ENCODE results near the gene KCTD20. TPM values are rescaled to one million over a fixed set of nuclear protein-coding genes. Genes with fewer than 3 reads are reported as not detected.
"Not testable (repeated sequence)": the region's sequence is repeated elsewhere in the genome, so short reads cannot be mapped to it uniquely, and the experiment has no call there.

Gene KCTD20
- total RNA-seq, 1 experiment from 2014 or later: 41.0 TPM

DNA sequence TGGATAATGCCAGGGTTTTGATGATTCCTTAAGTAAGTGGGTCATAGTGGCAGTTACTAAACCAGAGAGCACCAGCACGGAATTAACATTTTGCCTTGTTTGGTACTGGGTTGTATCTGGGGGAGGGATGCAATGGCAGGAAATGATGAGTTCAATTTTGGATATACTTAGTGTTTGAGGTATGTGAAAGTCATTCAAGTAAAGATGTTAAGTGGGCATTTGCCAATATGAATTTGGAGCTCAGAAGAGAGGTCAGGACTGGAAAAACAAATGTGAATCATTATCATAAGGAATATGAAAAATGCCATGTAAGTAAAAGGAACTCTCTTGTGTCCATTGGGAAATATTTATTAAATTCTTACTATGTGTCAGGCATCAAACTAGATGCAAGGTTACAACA is 6.3 kb upstream of the KCTD20 start:
- Histone ChIP-seq H3K9me3 (no peaks in the 10 kb centered on the region), H3K36me3 (no peaks in the 10 kb centered on the region), H3K4me3 (no peak overlapping the region), H3K27me3 (no peaks in the 10 kb centered on the region)
- peak; percentile 43 for DNase-seq

DNA sequence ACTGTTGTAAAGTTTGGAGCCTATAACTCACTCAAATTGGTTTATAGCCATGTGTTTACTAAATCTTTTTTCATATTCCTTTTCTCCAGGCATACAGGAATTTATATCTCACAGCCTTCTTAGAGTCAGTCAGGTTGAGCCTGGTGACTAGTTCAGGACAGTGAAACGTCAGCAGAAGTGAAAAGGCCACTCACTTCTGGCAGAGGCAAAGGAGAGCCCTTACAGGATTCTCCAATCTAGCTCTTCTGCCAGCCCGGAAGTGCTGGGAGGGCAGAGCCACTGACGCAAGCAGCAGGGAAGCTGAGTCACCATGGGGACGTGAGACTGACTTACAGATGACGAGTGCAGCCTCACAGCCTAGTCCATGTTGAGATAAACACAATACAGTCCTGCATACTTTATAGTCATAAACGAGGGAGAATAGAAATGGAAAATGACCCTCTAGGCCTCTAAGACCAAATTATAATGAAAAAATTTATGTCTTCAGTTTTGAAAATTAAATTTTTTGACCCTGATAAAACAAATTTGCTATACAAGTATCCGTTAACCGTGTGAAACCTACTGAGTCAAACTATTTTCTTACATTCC is 1.4 kb upstream of the KCTD20 start:
- Histone ChIP-seq H3K27me3 (no peaks in the 10 kb centered on the region), H3K4me3 (peak overlapping the region; percentile 89; the same call in 1 of the 2 replicates), H3K9me3 (no peaks in the 10 kb centered on the region), H3K36me3 (peaks cover 6% of the 10 kb centered on the region; the same call in 1 of the 2 replicates)
- DNase-seq: peak; percentile 98

DNA sequence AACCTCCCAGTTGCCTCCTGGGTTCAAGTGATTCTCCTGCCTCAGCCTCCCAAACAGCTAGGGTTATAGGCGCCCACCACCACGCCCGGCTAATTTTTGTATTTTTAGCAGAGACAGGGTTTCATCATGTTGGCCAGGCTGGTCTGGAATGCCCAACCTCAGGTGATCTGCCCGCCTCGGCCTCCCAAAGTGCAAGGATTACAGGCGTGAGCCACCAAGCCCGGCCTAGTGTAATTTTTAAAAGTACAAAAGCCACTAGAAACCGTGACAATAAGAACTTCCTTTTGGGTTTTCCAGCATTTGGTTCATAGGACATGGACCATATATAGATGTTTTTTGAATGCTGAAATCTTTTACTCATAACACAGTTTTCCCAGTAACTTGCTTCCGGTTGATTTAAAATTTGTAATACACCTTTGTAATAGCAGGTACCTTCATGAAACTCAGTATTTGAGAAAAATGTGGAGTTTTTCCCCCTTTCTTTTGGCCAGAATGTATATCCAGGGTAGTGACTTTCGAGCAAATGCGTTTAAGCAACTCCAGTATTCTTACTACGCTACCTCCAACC is 613 bp upstream of the KCTD20 start:
- Histone ChIP-seq H3K9me3 (no peaks in the 10 kb centered on the region), H3K4me3 (peak overlapping the region; percentile 89), H3K27me3 (no peaks in the 10 kb centered on the region), H3K36me3 (peaks cover 14% of the 10 kb centered on the region)
- DNase-seq: no peak

DNA sequence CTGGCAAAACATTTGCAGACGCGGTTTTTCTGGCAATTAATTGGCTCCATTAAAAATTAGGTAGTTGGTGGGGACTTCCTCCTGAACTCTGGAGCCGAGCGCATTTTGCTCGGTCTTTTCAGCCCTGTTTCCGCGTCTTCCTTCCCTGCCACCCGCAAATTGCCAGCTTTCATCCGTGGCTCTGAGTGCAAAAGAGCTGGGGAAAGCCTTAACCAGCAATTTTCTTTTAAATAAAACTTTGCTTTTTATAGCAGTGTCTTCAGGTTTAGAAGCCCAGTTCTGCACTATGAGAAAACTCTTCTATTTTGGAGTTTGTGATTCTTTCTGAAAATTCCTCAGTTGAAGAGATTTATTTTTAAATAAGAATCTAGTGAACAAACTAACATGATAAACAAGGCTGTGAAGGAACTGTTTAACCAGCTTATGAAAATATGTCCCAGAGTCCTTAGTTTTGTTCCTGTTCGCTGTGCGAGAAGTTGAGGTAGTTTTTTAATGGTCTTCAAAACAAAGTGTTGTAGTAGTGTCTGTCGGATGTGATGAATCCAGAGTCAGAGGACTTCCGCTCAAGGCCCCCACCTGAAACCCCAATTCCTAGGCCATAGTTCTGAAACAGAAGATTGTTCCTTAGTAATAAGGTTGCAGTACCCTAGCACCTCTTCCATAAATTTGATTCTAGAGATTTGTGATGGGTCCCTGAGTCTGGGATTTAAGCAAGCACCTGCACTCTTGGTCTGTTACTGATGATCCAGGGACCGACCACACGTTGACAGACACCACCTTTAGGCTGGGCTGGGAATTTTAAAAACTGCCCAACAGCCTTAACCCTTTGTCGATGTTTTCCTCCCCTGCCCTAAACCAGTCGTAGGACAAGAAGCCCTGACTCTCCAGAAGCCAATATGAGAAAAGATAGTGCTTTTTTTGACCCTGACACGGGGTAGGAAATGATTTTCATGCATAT is 950 bp downstream of the KCTD20 start:
- peaks cover 5% of the 10 kb centered on the region for H3K9me3 ChIP-seq
- no peaks in the 10 kb centered on the region for H3K27me3 ChIP-seq
- peaks cover 23% of the 10 kb centered on the region for H3K36me3 ChIP-seq
- H3K4me3 ChIP-seq: peak overlapping the region; percentile 89
- DNase-seq: no peak

DNA sequence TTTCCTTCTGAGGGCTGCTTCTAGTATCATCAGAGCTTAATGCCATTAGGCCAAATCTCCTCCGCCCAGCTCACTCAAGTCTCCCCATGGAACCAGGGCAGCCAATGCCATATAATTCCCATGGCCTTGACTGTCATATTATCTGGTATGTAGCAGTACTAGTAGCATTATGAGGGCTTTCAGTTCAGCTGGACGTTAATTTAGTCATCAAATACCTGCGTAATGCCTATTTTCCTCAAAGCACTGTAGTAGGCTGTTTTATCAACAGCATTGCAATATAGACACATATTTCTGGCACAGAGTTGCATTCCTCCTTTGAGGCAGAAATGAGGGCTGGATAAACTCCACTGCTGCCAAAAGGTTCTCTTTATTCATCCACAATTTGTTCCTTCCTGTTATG is 1.7 kb downstream of the KCTD20 start:
- H3K36me3 ChIP-seq: peaks cover 30% of the 10 kb centered on the region
- H3K27me3 ChIP-seq: no peaks in the 10 kb centered on the region
- no peak for DNase-seq
- peak overlapping the region; percentile 89 for H3K4me3 ChIP-seq
- peaks cover 5% of the 10 kb centered on the region for H3K9me3 ChIP-seq

DNA sequence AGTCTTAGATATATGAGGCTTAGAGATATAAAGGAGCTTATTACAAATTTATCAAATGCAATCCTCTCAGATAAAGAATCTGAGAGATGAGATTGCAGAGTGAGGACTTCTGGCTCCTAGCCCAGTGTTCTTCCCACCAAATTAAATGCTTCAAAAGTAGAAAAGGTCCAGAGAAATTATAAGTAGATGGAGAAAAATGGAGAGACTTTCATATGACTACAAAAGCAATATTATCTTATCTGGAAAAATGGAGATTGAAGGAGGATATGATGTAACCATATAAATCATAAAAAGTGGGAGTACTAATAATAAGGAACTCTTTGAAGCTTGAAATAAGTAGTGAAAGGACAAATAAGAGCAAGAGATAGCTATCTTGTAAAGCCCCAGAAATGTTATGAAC is 2.8 kb downstream of the KCTD20 start:
- H3K9me3 ChIP-seq: peaks cover 5% of the 10 kb centered on the region
- H3K36me3 ChIP-seq: peaks cover 32% of the 10 kb centered on the region
- no peak for DNase-seq
- H3K4me3 ChIP-seq: no peak overlapping the region
- no peaks in the 10 kb centered on the region for H3K27me3 ChIP-seq

DNA sequence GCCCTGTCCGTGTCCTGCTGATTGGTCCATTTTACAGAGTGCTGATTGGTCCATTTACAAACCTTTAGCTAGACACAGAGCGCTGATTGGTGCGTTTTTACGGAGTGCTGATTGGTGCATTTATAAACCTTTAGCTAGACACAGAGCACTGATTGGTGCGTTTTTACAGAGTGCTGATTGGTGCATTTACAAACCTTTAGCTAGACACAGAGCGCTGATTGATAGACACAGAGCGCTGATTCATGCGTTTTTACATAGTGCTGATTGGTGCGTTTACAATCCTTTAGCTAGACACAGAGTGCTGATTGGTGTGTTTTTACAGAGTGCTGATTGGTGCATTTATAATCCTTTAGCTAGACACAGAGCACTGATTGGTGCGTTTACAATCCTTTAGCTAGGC is 6.4 kb downstream of the KCTD20 start:
- not testable (repeated sequence) for H3K9me3 ChIP-seq, H3K4me3 ChIP-seq, DNase-seq, H3K27me3 ChIP-seq
- H3K36me3 ChIP-seq: peaks cover 43% of the 10 kb centered on the region

DNA sequence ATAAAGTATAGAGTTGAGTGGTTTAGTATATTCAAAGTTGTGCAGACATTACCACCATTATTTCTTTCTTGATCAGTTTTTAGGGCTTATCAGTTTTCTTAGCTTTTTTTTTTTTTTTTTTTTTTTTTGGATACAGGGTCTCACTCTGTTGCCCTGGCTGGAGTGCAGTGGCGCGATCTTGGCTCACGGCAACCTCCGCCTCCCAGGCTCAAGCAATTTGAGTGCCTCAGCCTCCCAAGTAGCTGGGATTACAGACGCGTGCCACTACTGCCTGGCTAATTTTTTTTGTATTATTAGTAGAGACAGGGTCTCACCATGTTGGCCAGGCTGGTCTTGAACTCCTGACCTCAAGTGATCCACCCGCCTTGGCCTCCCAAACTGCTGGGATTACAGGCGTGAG is 10.1 kb downstream of the KCTD20 start:
- H3K4me3 ChIP-seq, DNase-seq, H3K27me3 ChIP-seq, H3K9me3 ChIP-seq: not testable (repeated sequence)
- peaks cover 47% of the 10 kb centered on the region for H3K36me3 ChIP-seq

DNA sequence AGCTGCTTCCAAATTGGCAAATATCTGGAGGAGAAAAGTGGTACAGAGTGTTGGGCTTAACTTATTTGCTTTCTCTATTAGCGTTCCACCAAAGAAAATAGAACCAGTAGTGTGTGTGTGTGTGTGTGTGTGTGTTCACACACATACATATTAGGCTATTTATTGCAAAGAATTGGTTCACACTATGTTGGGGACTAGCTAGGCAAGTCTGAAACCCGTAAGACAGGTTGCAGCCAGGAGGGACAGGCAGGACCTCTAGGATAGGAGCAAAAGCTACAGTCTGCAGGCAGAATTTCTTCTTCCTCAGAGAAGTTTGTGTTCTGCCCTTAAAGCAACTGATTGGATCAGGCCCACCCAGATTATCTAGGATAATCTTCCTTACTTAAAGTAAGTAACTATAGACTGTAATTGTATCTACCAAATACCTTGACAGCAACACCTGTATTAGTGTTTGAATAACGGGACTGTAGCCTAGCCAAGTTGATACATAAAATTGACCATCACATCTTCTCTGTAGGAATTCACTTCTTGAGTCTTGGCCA is 12.8 kb downstream of the KCTD20 start:
- Histone ChIP-seq H3K9me3 (no peaks in the 10 kb centered on the region), H3K27me3 (no peaks in the 10 kb centered on the region), H3K36me3 (peaks cover 35% of the 10 kb centered on the region), H3K4me3 (no peak overlapping the region)
- DNase-seq: no peak

DNA sequence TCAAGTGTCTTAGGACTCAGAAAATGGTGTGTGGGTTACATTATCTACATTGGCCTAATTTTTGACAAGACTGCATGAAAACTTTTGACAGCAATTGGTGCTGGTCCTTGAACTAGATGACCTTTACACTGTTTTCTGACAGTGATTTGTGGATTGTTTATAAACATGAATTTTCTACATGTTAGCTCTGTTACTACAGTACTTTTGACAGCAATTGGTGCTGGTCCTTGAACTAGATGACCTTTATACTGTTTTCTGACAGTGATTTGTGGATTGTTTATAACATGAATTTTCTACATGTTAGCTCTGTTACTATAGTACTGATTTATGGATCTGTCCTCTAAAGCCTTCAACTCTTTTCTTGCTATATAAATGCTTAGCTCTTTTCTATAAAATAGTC is 16.7 kb downstream of the KCTD20 start:
- Histone ChIP-seq H3K36me3 (peaks cover 30% of the 10 kb centered on the region), H3K27me3 (no peaks in the 10 kb centered on the region), H3K4me3 (no peak overlapping the region), H3K9me3 (no peaks in the 10 kb centered on the region)
- DNase-seq: no peak

DNA sequence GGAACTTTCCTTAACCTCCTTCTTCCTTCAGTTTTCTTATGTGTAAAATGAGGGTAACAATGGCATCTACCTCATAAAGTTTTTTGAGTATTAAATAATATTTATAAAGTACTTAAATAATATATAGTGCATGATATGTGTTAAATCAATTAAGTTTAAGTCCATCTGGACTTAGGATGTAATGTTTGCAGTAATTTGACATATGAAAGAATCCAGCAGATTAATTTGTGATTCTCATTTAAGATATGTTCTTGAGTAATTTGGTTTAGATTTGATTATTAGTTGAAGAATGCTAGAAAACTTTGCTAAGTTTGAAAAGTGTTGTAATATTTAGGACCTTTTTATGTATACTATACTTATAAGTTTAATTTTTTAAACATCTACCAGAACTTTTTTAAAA is 18.1 kb downstream of the KCTD20 start:
- H3K9me3 ChIP-seq: no peaks in the 10 kb centered on the region
- no peak overlapping the region for H3K4me3 ChIP-seq
- peaks cover 22% of the 10 kb centered on the region for H3K36me3 ChIP-seq
- DNase-seq: no peak
- no peaks in the 10 kb centered on the region for H3K27me3 ChIP-seq

DNA sequence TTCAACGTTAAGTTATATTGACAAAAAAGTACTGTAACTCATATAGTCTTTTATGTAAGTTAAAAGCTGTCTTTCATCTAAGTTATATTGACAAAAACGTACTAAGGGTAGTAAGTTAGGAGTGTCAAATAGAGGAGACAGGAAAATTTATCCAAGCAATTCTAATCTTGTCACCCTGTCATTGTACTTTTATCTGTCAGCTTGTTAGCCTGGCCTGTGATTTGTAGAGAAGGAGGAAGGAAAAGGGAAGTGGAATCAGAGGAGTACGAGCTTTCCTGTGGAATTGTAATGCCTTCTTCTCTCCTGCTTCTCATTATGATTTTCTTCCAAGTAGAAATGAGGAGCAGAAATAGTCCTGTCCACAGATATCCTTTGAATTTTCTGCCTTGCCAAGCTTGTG is 18.8 kb downstream of the KCTD20 start:
- H3K27me3 ChIP-seq: no peaks in the 10 kb centered on the region
- peaks cover 17% of the 10 kb centered on the region for H3K36me3 ChIP-seq
- H3K9me3 ChIP-seq: no peaks in the 10 kb centered on the region
- no peak overlapping the region for H3K4me3 ChIP-seq
- DNase-seq: no peak

DNA sequence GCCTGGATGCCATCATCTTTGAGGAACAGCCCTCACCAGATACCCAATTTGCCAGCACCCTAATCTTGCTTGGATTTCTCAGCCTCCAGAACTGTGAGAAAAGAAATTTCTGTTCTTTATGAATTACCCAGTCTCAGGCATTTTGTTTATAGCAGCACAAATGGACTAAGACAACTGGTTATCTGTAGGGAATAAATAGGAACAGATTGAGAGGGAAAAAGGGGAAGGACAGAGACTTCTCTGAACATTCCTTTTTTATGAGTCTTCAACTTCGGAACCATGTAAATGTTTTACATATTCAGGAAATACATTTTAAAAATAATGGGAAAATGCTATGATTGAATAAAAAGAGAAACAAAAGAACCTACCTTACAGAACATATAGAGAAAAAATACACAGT is 20.9 kb downstream of the KCTD20 start:
- Histone ChIP-seq H3K4me3 (no peak overlapping the region), H3K27me3 (no peaks in the 10 kb centered on the region), H3K9me3 (no peaks in the 10 kb centered on the region), H3K36me3 (peaks cover 11% of the 10 kb centered on the region)
- no peak for DNase-seq

DNA sequence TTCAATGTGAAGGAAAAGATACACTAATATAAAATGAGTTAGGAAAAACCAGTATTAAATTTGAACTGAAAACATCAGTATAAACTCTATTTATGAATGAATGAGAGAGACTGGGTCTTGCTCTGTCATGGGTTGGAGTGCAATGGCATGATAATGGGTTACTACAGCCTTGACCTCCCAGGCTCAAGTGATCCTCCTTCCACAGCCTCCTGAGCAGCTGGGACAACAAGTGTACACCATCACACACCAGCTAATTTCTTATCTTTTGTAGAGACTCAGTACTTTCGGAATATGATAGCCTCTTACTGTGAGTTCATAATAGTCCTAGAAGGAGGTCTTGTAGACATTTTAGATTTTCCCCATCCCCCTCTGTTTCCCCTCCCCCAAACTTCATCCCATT is 21.4 kb downstream of the KCTD20 start:
- Histone ChIP-seq H3K9me3 (no peaks in the 10 kb centered on the region), H3K36me3 (peaks cover 11% of the 10 kb centered on the region), H3K4me3 (no peak overlapping the region), H3K27me3 (no peaks in the 10 kb centered on the region)
- DNase-seq: no peak

DNA sequence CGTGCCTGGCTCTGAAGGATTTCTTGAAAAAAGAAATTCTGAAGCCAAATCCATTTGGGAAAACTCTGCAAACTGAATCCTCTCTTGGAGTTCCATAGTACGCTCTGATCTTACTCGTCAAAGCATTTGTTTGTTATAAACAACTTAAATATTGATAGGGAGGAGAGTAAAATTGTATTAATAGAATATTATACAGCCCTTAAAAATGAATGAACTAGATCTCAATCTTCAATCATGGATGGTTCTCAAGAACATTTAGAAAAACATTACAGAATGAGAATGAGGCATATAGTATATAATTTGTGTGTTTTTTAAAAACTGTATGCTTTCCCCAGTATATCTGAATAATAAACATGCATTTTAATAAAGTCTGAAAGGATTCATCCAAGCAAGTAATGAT is 24.8 kb downstream of the KCTD20 start:
- H3K27me3 ChIP-seq: no peaks in the 10 kb centered on the region
- H3K36me3 ChIP-seq: peaks cover 28% of the 10 kb centered on the region
- no peak for DNase-seq
- H3K9me3 ChIP-seq: no peaks in the 10 kb centered on the region
- H3K4me3 ChIP-seq: no peak overlapping the region

DNA sequence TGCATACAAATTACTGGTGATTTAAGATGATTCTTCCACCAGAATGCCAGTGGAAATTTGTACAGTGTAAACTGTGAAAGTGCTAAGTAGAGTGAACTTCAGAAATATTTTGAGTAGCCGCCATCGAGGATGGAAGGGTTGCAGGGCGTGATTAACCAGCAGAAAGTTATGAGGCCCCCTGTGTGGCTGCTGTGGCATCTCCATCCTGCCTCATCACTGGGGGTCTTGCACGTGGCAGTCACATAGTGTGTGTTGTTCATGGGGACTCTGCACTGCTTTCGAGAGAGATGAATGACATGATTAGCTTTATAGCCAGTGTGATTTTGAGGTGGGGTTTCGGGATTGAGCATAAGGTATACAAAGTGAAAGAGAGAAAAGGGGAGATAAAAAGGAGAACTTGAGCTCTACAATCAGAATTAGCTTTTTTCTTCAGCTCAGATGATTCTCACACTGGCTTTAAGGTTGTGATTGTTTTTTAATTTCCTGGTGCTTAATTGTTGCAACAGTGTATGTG is 26.4 kb downstream of the KCTD20 start:
- Histone ChIP-seq H3K27me3 (no peaks in the 10 kb centered on the region), H3K4me3 (no peak overlapping the region), H3K9me3 (no peaks in the 10 kb centered on the region), H3K36me3 (peaks cover 31% of the 10 kb centered on the region)
- DNase-seq: no peak

DNA sequence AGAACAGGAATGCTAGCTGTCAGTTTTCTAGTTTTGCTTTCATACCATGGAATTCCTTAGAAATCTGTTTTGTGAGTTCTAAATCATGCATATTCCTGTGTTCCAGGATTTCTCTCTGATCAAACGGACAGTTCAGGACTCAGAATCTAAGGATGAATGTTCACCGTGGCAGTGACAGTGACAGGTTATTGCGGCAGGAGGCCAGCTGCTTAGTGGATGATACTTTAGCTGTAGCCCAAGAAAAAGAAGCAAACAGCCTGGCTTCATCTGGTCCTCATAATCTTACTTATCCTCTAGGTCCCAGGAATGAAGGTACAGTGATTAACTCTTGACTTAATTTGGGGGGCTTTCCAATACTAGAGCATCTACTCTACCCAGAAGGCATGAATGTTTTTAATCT is 27.1 kb downstream of the KCTD20 start:
- no peak overlapping the region for H3K4me3 ChIP-seq
- no peaks in the 10 kb centered on the region for H3K27me3 ChIP-seq
- no peak for DNase-seq
- peaks cover 36% of the 10 kb centered on the region for H3K36me3 ChIP-seq
- no peaks in the 10 kb centered on the region for H3K9me3 ChIP-seq
